Measurements from ENCODE around the gene TAS2R4.
"Not testable (repeated sequence)": the region's sequence is repeated elsewhere in the genome, so short reads cannot be mapped to it uniquely, and the experiment has no call there.

TAS2R4 gene

GRCh38 chr7:141776374-141776773 is at the start of gene TAS2R4:
Gene TAS2R4 (plus strand): TSS chr7:141776674. CDS start chr7:141778489, 1,815 bp downstream.
- DNase-seq (ENCODE audit: low read depth): no peak

- DNase-seq (ENCODE audit: low read depth): no peak
These were observed 47.5 kb upstream of the TAS2R4 start for GRCh38 chr7:141729020-141729419.

GRCh38 chr7:141731476-141732149 is 44.9 kb upstream of the TAS2R4 start:
- DNase-seq (ENCODE audit: low read depth): no peak

GRCh38 chr7:141737118-141737835 is 39.2 kb upstream of the TAS2R4 start:
- no peak for DNase-seq (ENCODE audit: low read depth)

GRCh38 chr7:141737836-141738591 is 38.5 kb upstream of the TAS2R4 start, which contains the start of gene SSBP1:
Gene SSBP1 (plus strand): TSS chr7:141738358. CDS start chr7:141739167, 809 bp downstream.
- DNase-seq (ENCODE audit: low read depth): peak; percentile 76

- no peak for DNase-seq (ENCODE audit: low read depth)
These were observed 37.9 kb upstream of the TAS2R4 start for GRCh38 chr7:141738592-141739013.

GRCh38 chr7:141739250-141739649 is 37.2 kb upstream of the TAS2R4 start:
- DNase-seq (ENCODE audit: low read depth): no peak

- no peak for DNase-seq (ENCODE audit: low read depth)
These were observed 34.2 kb upstream of the TAS2R4 start for GRCh38 chr7:141742229-141742628.

- DNase-seq (ENCODE audit: low read depth): no peak
These were observed 32.3 kb upstream of the TAS2R4 start for GRCh38 chr7:141744131-141744530.

- DNase-seq (ENCODE audit: low read depth): no peak
These were observed 28.1 kb upstream of the TAS2R4 start for GRCh38 chr7:141748396-141748795.

- not testable (repeated sequence) for DNase-seq (ENCODE audit: low read depth)
These were observed 24.6 kb upstream of the TAS2R4 start for GRCh38 chr7:141751904-141752303.

- DNase-seq (ENCODE audit: low read depth): no peak
These were observed 23.8 kb upstream of the TAS2R4 start for GRCh38 chr7:141752634-141753033.

GRCh38 chr7:141754939-141755338 is 21.5 kb upstream of the TAS2R4 start:
- no peak for DNase-seq (ENCODE audit: low read depth)

GRCh38 chr7:141763797-141764196 is 12.7 kb upstream of the TAS2R4 start, which contains the start of gene TAS2R3:
Gene TAS2R3 (plus strand): TSS chr7:141764097. CDS start chr7:141764159, 62 bp downstream.
- DNase-seq (ENCODE audit: low read depth): no peak

GRCh38 chr7:141770083-141770583 is 6.3 kb upstream of the TAS2R4 start:
- DNase-seq (ENCODE audit: low read depth): not testable (repeated sequence)

- DNase-seq (ENCODE audit: low read depth): peak; percentile 5
These were observed 9.5 kb downstream of the TAS2R4 start for GRCh38 chr7:141785706-141786552.

GRCh38 chr7:141788296-141788695 is 11.8 kb downstream of the TAS2R4 start:
- no peak for DNase-seq (ENCODE audit: low read depth)

GRCh38 chr7:141789917-141790316 is 13.4 kb downstream of the TAS2R4 start, which contains the start of gene TAS2R5:
Gene TAS2R5 (plus strand): TSS chr7:141790217. CDS start chr7:141790362, 145 bp downstream.
- DNase-seq (ENCODE audit: low read depth): no peak

GRCh38 chr7:141792526-141792925 is 16.1 kb downstream of the TAS2R4 start:
- no peak for DNase-seq (ENCODE audit: low read depth)

GRCh38 chr7:141820067-141820466 is 43.6 kb downstream of the TAS2R4 start:
- DNase-seq (ENCODE audit: low read depth): no peak

GRCh38 chr7:141822432-141822831 is 46.0 kb downstream of the TAS2R4 start:
- not testable (repeated sequence) for DNase-seq (ENCODE audit: low read depth)
